OCI-LY3 (cell line): ENCODE data around the gene INO80D.

Experiments
- H2AFZ ChIP-seq: fragments of 200-600, 300-600 bp; shearing (Covaris generic); 2 replicates; pipeline ENCODE4 v1.6.0; 2014; ENCODE audit warnings: antibody characterized with exemption, low read depth, low read length
- H3K27ac ChIP-seq: fragments of 200-600, 300-600 bp; sonication (generic); 2 replicates; pipeline ENCODE4 v1.5.1; 2014; ENCODE audit warnings: mild to moderate bottlenecking, low read length, moderate library complexity, mixed read lengths
- H3K27me3 ChIP-seq: fragments of 200-600, 300-600 bp; sonication (generic); 2 replicates; pipeline ENCODE4 v1.6.1; 2014; ENCODE audit warnings: low read depth, low read length, mixed read lengths
- H3K36me3 ChIP-seq: fragments of 200-600, 300-600 bp; sonication (generic); replicated peaks from 2 replicates; pipeline ENCODE3; 2014; ENCODE audit warnings: low read depth, low read length, mixed read lengths
- H3K4me1 ChIP-seq: fragments of 300-600, 200-600 bp; sonication (generic); 2 replicates; pipeline ENCODE4 v1.6.1; 2014; ENCODE audit warnings: low read length, mixed read lengths
- H3K4me2 ChIP-seq: fragments of 200-600, 300-600 bp; sonication (generic); 2 replicates; pipeline ENCODE4 v1.6.1; 2014; ENCODE audit warnings: low read length, mixed read lengths
- H3K4me3 ChIP-seq: fragments of 300-600, 200-600 bp; sonication (generic); 2 replicates; pipeline ENCODE4 v1.5.1; 2014; ENCODE audit warnings: antibody characterized with exemption, mild to moderate bottlenecking, low read length, moderate library complexity
- H3K79me2 ChIP-seq: fragments of 300-600, 200-600 bp; shearing (Covaris generic); 2 replicates; pipeline ENCODE4 v1.6.1; 2014; ENCODE audit warnings: mild to moderate bottlenecking, low read length, mixed read lengths
- H3K9ac ChIP-seq: fragments of 300-600, 200-600 bp; shearing (Covaris generic); 2 replicates; pipeline ENCODE4 v1.6.0; 2014; ENCODE audit warnings: mild to moderate bottlenecking, low read length, moderate library complexity
- H3K9me3 ChIP-seq: fragments of 200-600, 300-600 bp; shearing (Covaris generic); 2 replicates; pipeline ENCODE4 v1.6.1; 2014; ENCODE audit warnings: low read length, mixed read lengths; ENCODE audit not compliant: insufficient read depth
- H4K20me1 ChIP-seq: fragments of 200-600, 300-600 bp; sonication (generic); 2 replicates; pipeline ENCODE4 v1.6.1; 2016; ENCODE audit warnings: low read length, mixed read lengths; ENCODE audit not compliant: insufficient read depth
- CTCF ChIP-seq: fragments of 200-600, 300-600 bp; sonication (generic); IDR thresholded peaks from 2 replicates; pipeline ENCODE4 v1.5.1; 2014; ENCODE audit warnings: antibody characterized with exemption, low read length, low read depth
- EZH2phosphoT487 ChIP-seq: fragments of 200-600 bp; shearing (Covaris generic); IDR thresholded peaks from 2 replicates; pipeline ENCODE4 v1.6.1; 2018; ENCODE audit warnings: antibody characterized with exemption, mixed run types, low read depth

INO80D gene

GRCh38 chr2:206095536-206096332, 9.8 kb upstream of the INO80D start:
- H3K9me3 ChIP-seq, result no peaks in the 10 kb centered on the region
- no peaks in the 10 kb centered on the region for H3K79me2 ChIP-seq
- H3K27ac ChIP-seq, result no peak overlapping the region
- H3K27me3 ChIP-seq, result no peaks in the 10 kb centered on the region
- no peak for TF ChIP-seq EZH2phosphoT487
- no peak for TF ChIP-seq CTCF
- H3K36me3 ChIP-seq, result no peaks in the 10 kb centered on the region
- H3K4me1 ChIP-seq, result peaks cover 7% of the 10 kb centered on the region
- H4K20me1 ChIP-seq, result no peaks in the 10 kb centered on the region
- no peak overlapping the region for H2AFZ ChIP-seq
- H3K4me3 ChIP-seq, result no peak overlapping the region
- no peak overlapping the region for H3K4me2 ChIP-seq
- no peak overlapping the region for H3K9ac ChIP-seq

GRCh38 chr2:206092297-206092696, 6.3 kb upstream of the INO80D start:
- Histone ChIP-seq H3K27ac (no peak overlapping the region), H3K9me3 (no peaks in the 10 kb centered on the region), H3K9ac (no peak overlapping the region), H3K36me3 (no peaks in the 10 kb centered on the region), H3K4me1 (peaks cover 8% of the 10 kb centered on the region), H3K4me3 (no peak overlapping the region), H2AFZ (no peak overlapping the region), H4K20me1 (no peaks in the 10 kb centered on the region), H3K4me2 (no peak overlapping the region), H3K79me2 (peaks cover 1% of the 10 kb centered on the region; the same call in 1 of the 2 replicates), H3K27me3 (no peaks in the 10 kb centered on the region)
- TF ChIP-seq CTCF (no peak), EZH2phosphoT487 (no peak)

GRCh38 chr2:206088248-206088647, 2.3 kb upstream of the INO80D start:
- TF ChIP-seq EZH2phosphoT487 (no peak), CTCF (no peak)
- Histone ChIP-seq H3K4me2 (no peak overlapping the region), H3K27me3 (no peaks in the 10 kb centered on the region), H3K27ac (no peak overlapping the region), H2AFZ (no peak overlapping the region), H3K4me1 (peaks cover 12% of the 10 kb centered on the region), H3K36me3 (no peaks in the 10 kb centered on the region), H4K20me1 (no peaks in the 10 kb centered on the region), H3K9ac (no peak overlapping the region), H3K4me3 (no peak overlapping the region), H3K9me3 (no peaks in the 10 kb centered on the region), H3K79me2 (peaks cover 41% of the 10 kb centered on the region)

- Histone ChIP-seq H3K27me3 (no peaks in the 10 kb centered on the region), H3K4me3 (peak overlapping the region; percentile 91), H3K27ac (peak overlapping the region; percentile 84), H4K20me1 (peaks cover 7% of the 10 kb centered on the region; the same call in 1 of the 2 replicates), H2AFZ (peak overlapping the region; percentile 28), H3K9ac (peak overlapping the region; percentile 93), H3K4me1 (peaks cover 12% of the 10 kb centered on the region), H3K4me2 (peak overlapping the region; percentile 73), H3K79me2 (peaks cover 55% of the 10 kb centered on the region), H3K9me3 (no peaks in the 10 kb centered on the region), H3K36me3 (no peaks in the 10 kb centered on the region)
- TF ChIP-seq EZH2phosphoT487, result no peak
- no peak for TF ChIP-seq CTCF
These were observed 859 bp upstream of the INO80D start for GRCh38 chr2:206086716-206087350.
